Measurements from ENCODE around the gene ASB2. TPM values are rescaled to one million over a fixed set of nuclear protein-coding genes. Genes with fewer than 3 reads are reported as not detected.

ASB2 gene
- polyA plus RNA-seq, 1 donor from 2014 or later = 0.26 TPM

GRCh38 chr14:94014382-94014781 lies 38.0 kb upstream of the ASB2 start:
- no peak overlapping the region for H3K4me3 ChIP-seq (ENCODE audit: low read length)
- H2AFZ ChIP-seq (ENCODE audit: low read depth, low read length) = no peak overlapping the region

DNA sequence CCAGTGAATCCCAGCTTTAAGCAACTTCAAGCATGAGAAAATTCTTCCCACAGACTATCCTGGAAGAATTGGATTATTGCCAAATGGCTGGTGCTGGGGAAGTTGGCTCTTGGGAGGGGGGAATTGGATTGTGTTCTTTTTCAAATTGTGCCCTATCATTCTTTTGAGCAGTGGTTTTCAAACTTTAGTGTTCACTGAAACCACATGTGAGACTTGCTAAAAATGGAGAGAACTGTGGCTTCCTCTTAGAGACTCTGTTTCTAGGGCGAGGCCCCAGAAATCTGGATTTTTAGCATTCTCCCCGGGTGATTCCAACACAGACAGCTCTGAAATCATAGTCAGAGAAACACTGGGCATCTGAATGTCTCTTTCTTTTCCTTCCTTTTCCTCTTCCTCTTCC lies 35.4 kb upstream of the ASB2 start:
- no peaks in the 10 kb centered on the region for H3K36me3 ChIP-seq (ENCODE audit: insufficient read depth, low read length)
- H3K9ac ChIP-seq (ENCODE audit: low read length) = no peak overlapping the region
- no peak overlapping the region for H3K4me3 ChIP-seq (ENCODE audit: low read length)
- TF ChIP-seq TAF1 (IDR thresholded peaks at IDR 0.05; ENCODE audit: low read depth) (no peak), EZH2 (IDR thresholded peaks at IDR 0.05; ENCODE audit: borderline replicate concordance, insufficient read depth, low read length, poor library complexity, severe bottlenecking) (no peak), SMC3 (conservative IDR thresholded peaks at IDR 0.05; ENCODE audit: poor library complexity) (no peak), MXI1 (conservative IDR thresholded peaks at IDR 0.05; ENCODE audit: poor library complexity, severe bottlenecking) (no peak), EP300 (conservative IDR thresholded peaks at IDR 0.05; ENCODE audit: poor library complexity, severe bottlenecking) (no peak), POLR2AphosphoS5 (IDR thresholded peaks at IDR 0.05) (no peak), RAD21 (conservative IDR thresholded peaks at IDR 0.05) (no peak)
- TF ChIP-seq, protein P1, sequence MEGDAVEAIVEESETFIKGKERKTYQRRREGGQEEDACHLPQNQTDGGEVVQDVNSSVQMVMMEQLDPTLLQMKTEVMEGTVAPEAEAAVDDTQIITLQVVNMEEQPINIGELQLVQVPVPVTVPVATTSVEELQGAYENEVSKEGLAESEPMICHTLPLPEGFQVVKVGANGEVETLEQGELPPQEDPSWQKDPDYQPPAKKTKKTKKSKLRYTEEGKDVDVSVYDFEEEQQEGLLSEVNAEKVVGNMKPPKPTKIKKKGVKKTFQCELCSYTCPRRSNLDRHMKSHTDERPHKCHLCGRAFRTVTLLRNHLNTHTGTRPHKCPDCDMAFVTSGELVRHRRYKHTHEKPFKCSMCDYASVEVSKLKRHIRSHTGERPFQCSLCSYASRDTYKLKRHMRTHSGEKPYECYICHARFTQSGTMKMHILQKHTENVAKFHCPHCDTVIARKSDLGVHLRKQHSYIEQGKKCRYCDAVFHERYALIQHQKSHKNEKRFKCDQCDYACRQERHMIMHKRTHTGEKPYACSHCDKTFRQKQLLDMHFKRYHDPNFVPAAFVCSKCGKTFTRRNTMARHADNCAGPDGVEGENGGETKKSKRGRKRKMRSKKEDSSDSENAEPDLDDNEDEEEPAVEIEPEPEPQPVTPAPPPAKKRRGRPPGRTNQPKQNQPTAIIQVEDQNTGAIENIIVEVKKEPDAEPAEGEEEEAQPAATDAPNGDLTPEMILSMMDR (IDR thresholded peaks at IDR 0.05; ENCODE audit: poor library complexity, severe bottlenecking) = no peak
- TF ChIP-seq, protein P2, sequence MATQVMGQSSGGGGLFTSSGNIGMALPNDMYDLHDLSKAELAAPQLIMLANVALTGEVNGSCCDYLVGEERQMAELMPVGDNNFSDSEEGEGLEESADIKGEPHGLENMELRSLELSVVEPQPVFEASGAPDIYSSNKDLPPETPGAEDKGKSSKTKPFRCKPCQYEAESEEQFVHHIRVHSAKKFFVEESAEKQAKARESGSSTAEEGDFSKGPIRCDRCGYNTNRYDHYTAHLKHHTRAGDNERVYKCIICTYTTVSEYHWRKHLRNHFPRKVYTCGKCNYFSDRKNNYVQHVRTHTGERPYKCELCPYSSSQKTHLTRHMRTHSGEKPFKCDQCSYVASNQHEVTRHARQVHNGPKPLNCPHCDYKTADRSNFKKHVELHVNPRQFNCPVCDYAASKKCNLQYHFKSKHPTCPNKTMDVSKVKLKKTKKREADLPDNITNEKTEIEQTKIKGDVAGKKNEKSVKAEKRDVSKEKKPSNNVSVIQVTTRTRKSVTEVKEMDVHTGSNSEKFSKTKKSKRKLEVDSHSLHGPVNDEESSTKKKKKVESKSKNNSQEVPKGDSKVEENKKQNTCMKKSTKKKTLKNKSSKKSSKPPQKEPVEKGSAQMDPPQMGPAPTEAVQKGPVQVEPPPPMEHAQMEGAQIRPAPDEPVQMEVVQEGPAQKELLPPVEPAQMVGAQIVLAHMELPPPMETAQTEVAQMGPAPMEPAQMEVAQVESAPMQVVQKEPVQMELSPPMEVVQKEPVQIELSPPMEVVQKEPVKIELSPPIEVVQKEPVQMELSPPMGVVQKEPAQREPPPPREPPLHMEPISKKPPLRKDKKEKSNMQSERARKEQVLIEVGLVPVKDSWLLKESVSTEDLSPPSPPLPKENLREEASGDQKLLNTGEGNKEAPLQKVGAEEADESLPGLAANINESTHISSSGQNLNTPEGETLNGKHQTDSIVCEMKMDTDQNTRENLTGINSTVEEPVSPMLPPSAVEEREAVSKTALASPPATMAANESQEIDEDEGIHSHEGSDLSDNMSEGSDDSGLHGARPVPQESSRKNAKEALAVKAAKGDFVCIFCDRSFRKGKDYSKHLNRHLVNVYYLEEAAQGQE (IDR thresholded peaks at IDR 0.05; ENCODE audit: borderline replicate concordance) = no peak
- H3K9me2 ChIP-seq (ENCODE audit: insufficient read depth, low read length) = no peaks in the 10 kb centered on the region
- H3K79me2 ChIP-seq (replicated peaks; ENCODE audit: insufficient read depth, low read length) = no peaks in the 10 kb centered on the region
- no peak overlapping the region for H3K4me2 ChIP-seq (ENCODE audit: low read length)
- no peaks in the 10 kb centered on the region for H3K9me3 ChIP-seq (ENCODE audit: low read length)
- H3K27ac ChIP-seq (ENCODE audit: low read length) = no peak overlapping the region
- no peak overlapping the region for H2AFZ ChIP-seq (ENCODE audit: low read depth, low read length)
- no peaks in the 10 kb centered on the region for H4K20me1 ChIP-seq (ENCODE audit: insufficient read depth)
- H3F3A ChIP-seq (ENCODE audit: insufficient read depth, low read length, poor library complexity, severe bottlenecking) = no peaks in the 10 kb centered on the region
- H3K27me3 ChIP-seq (ENCODE audit: insufficient read depth, low read depth, low read length) = no peaks in the 10 kb centered on the region

More at GRCh38 chr14:94014382-94014781, 38.0 kb upstream of the ASB2 start:
- Histone ChIP-seq H3K36me3 (ENCODE audit: insufficient read depth, low read length) (no peaks in the 10 kb centered on the region), H3K4me2 (ENCODE audit: low read length) (no peak overlapping the region), H3K9me3 (ENCODE audit: low read length) (no peaks in the 10 kb centered on the region), H4K20me1 (ENCODE audit: insufficient read depth) (no peaks in the 10 kb centered on the region), H3K27me3 (ENCODE audit: insufficient read depth, low read depth, low read length) (no peaks in the 10 kb centered on the region), H3F3A (ENCODE audit: insufficient read depth, low read length, poor library complexity, severe bottlenecking) (no peaks in the 10 kb centered on the region), H3K9ac (ENCODE audit: low read length) (no peak overlapping the region), H3K27ac (ENCODE audit: low read length) (no peak overlapping the region), H3K9me2 (ENCODE audit: insufficient read depth, low read length) (no peaks in the 10 kb centered on the region), H3K79me2 (replicated peaks; ENCODE audit: insufficient read depth, low read length) (no peaks in the 10 kb centered on the region)
- TF ChIP-seq, protein P1 (IDR thresholded peaks at IDR 0.05; ENCODE audit: poor library complexity, severe bottlenecking) = no peak
- TF ChIP-seq MXI1 (conservative IDR thresholded peaks at IDR 0.05; ENCODE audit: poor library complexity, severe bottlenecking) (no peak), POLR2AphosphoS5 (IDR thresholded peaks at IDR 0.05) (no peak), RAD21 (conservative IDR thresholded peaks at IDR 0.05) (no peak), SMC3 (conservative IDR thresholded peaks at IDR 0.05; ENCODE audit: poor library complexity) (no peak), EP300 (conservative IDR thresholded peaks at IDR 0.05; ENCODE audit: poor library complexity, severe bottlenecking) (no peak), TAF1 (IDR thresholded peaks at IDR 0.05; ENCODE audit: low read depth) (no peak), EZH2 (IDR thresholded peaks at IDR 0.05; ENCODE audit: borderline replicate concordance, insufficient read depth, low read length, poor library complexity, severe bottlenecking) (no peak)
- TF ChIP-seq, protein P2 (IDR thresholded peaks at IDR 0.05; ENCODE audit: borderline replicate concordance) = no peak
